GM19023 (cell line): Measurements from ENCODE around the gene ZIM2.

Source experiments
- ATAC-seq: cut with Tn5 transposase; IDR thresholded peaks from one replicate; pipeline ENCODE4 v1.9.1; 2021; ENCODE audit warnings: mild to moderate bottlenecking, moderate library complexity; ENCODE audit not compliant: unreplicated experiment

Gene ZIM2

GRCh38 chr19:56811480-56811879, 29.0 kb downstream of the ZIM2 start:
- no peak for ATAC-seq

GRCh38 chr19:56810260-56810659, 30.3 kb downstream of the ZIM2 start:
- ATAC-seq, result no peak

- no peak for ATAC-seq
These were observed 31.7 kb downstream of the ZIM2 start for GRCh38 chr19:56808717-56809392.

- no peak for ATAC-seq
These were observed 33.9 kb downstream of the ZIM2 start for GRCh38 chr19:56806639-56807038.

GRCh38 chr19:56778351-56778750, 62.2 kb downstream of the ZIM2 start:
- ATAC-seq, result no peak

- no peak for ATAC-seq
These were observed 70.9 kb downstream of the ZIM2 start for GRCh38 chr19:56769650-56770049.

GRCh38 chr19:56765137-56765536, 75.4 kb downstream of the ZIM2 start:
- ATAC-seq, result no peak

- no peak for ATAC-seq
These were observed 76.3 kb downstream of the ZIM2 start for GRCh38 chr19:56764196-56764695.

- ATAC-seq, result no peak
These were observed 79.7 kb downstream of the ZIM2 start for GRCh38 chr19:56760842-56761241.

GRCh38 chr19:56759531-56759930, 81.0 kb downstream of the ZIM2 start:
- no peak for ATAC-seq

- no peak for ATAC-seq
These were observed 89.4 kb downstream of the ZIM2 start for GRCh38 chr19:56751078-56751489.

- ATAC-seq, result no peak
These were observed 89.9 kb downstream of the ZIM2 start for GRCh38 chr19:56750658-56751057.

- ATAC-seq, result no peak
These were observed 92.1 kb downstream of the ZIM2 start for GRCh38 chr19:56748378-56748777.

GRCh38 chr19:56746367-56746766, 94.2 kb downstream of the ZIM2 start:
- no peak for ATAC-seq

- no peak for ATAC-seq
These were observed 100.0 kb downstream of the ZIM2 start for GRCh38 chr19:56740501-56740900.

- ATAC-seq, result no peak
These were observed 104.0 kb downstream of the ZIM2 start for GRCh38 chr19:56736571-56736970.

GRCh38 chr19:56732976-56733375, 107.5 kb downstream of the ZIM2 start:
- no peak for ATAC-seq

GRCh38 chr19:56727677-56728076, 112.8 kb downstream of the ZIM2 start:
- ATAC-seq, result no peak

- no peak for ATAC-seq
These were observed 114.6 kb downstream of the ZIM2 start for GRCh38 chr19:56725829-56726424.
